OCI-LY7 (cell line): ENCODE results near the gene PPP2R3A. TPM values are rescaled to one million over a fixed set of nuclear protein-coding genes. Genes with fewer than 3 reads are reported as not detected.

Source experiments
- BruUV-seq: library from RNA; stranded (reverse); fragments of 400-500 nt; replicated peaks from 2 replicates; lab custom pipeline; 2021; lab: Mats Ljungman, UMichigan
- CTCF ChIA-PET: fragments of 300-600 bp; sonication (Branson Sonifier 250); formaldehyde crosslinking; loops from one replicate; lab custom pipeline; 2022; ENCODE audit warnings: antibody characterized with exemption; ENCODE audit not compliant: unreplicated experiment; lab: Charles Lee
- POLR2A ChIA-PET: fragments of 300-600 bp; sonication (Branson Sonifier 250); formaldehyde crosslinking; loops from one replicate; lab custom pipeline; 2022; ENCODE audit warnings: antibody characterized with exemption; lab: Charles Lee
- DNase-seq: peaks from one replicate; pipeline ENCODE4 v3.0.0-alpha.2; 2015; ENCODE audit warnings: low spot score
- H2AFZ ChIP-seq: fragments of 200-600 bp; sonication (generic), shearing (Covaris generic); 2 replicates; pipeline ENCODE4 v1.6.1; 2014; ENCODE audit warnings: mild to moderate bottlenecking, antibody characterized with exemption, low read length, moderate library complexity
- H3K27ac ChIP-seq: fragments of 200-600 bp; sonication (generic); 2 replicates; pipeline ENCODE4 v1.5.1; 2014; ENCODE audit warnings: mixed run types, low read depth, mild to moderate bottlenecking, moderate library complexity, low read length, inconsistent platforms; ENCODE audit not compliant: poor library complexity, severe bottlenecking
- H3K36me3 ChIP-seq: fragments of 200-600 bp; sonication (generic); 2 replicates; pipeline ENCODE4 v1.6.1; 2014; ENCODE audit warnings: mild to moderate bottlenecking, antibody characterized with exemption, low read length, moderate library complexity, mixed read lengths; ENCODE audit not compliant: insufficient read depth
- H3K4me1 ChIP-seq: fragments of 200-600 bp; sonication (generic); 2 replicates; pipeline ENCODE4 v1.5.1; 2014; ENCODE audit warnings: mild to moderate bottlenecking, low read length; ENCODE audit not compliant: insufficient read depth, poor library complexity, severe bottlenecking
- H3K4me2 ChIP-seq: fragments of 200-600 bp; sonication (generic); 2 replicates; pipeline ENCODE4 v1.6.1; 2014; ENCODE audit warnings: mild to moderate bottlenecking, low read length
- H3K4me3 ChIP-seq: fragments of 200-600 bp; sonication (generic); 2 replicates; pipeline ENCODE4 v1.5.1; 2014; ENCODE audit warnings: mild to moderate bottlenecking, low read depth, low read length; ENCODE audit not compliant: poor library complexity, severe bottlenecking
- H3K79me2 ChIP-seq: fragments of 200-600 bp; sonication (generic); 2 replicates; pipeline ENCODE4 v1.6.1; 2016; ENCODE audit warnings: low read depth, mild to moderate bottlenecking, low read length, moderate library complexity, mixed read lengths; ENCODE audit not compliant: insufficient read depth
- H3K9me2 ChIP-seq: fragments of 200-600 bp; sonication (generic); 2 replicates; pipeline ENCODE4 v1.6.1; 2016; ENCODE audit warnings: mild to moderate bottlenecking, low read length, mixed read lengths; ENCODE audit not compliant: insufficient read depth
- H3K9me3 ChIP-seq: fragments of 200-600 bp; sonication (generic); 2 replicates; pipeline ENCODE4 v1.6.1; 2014; ENCODE audit warnings: mild to moderate bottlenecking, mixed run types, low read length, mixed read lengths
- H4K20me1 ChIP-seq: fragments of 200-600 bp; sonication (generic); 2 replicates; pipeline ENCODE4 v1.6.1; 2014; ENCODE audit warnings: mild to moderate bottlenecking, antibody characterized with exemption, low read length, moderate library complexity, mixed read lengths; ENCODE audit not compliant: insufficient read depth
- EZH2phosphoT487 ChIP-seq: fragments of 200-600 bp; sonication (generic); IDR thresholded peaks from 2 replicates; pipeline ENCODE4 v1.6.1; 2018; ENCODE audit warnings: low read depth, borderline replicate concordance, mild to moderate bottlenecking, mixed run types, antibody characterized with exemption, low read length, moderate library complexity, mixed read lengths
- intact Hi-C: fragments of 100-400 bp; cut with micrococcal nuclease; formaldehyde crosslinking; loops from one replicate; pipeline ENCODE4 v1.10.0; 2022; ENCODE audit not compliant: unreplicated experiment
- total RNA-seq, 2 experiments: library from RNA; depleted of rRNA in 1 of 2; stranded (reverse); fragments of >200 nt in 1 of 2; shearing (Covaris generic) in 1 of 2; gene quantifications; 2 replicates each; pipeline ENCODE4 v1.2.3, GENCODE V29; 2014 to 2022
- TF ChIP-seq, protein P1 (sequence below): fragments of 200-600 bp; sonication (generic); conservative IDR thresholded peaks from 2 replicates; pipeline ENCODE4 v1.5.1; 2014; ENCODE audit warnings: mild to moderate bottlenecking, antibody characterized with exemption, low read length, moderate library complexity, mixed read lengths

PPP2R3A gene
- total RNA-seq, 2 experiments from 2014 or later: 0.22 to 0.27 TPM

- intact Hi-C loops: no loop called here
- peaks cover 39% of the 10 kb centered on the region for H3K36me3 ChIP-seq
- no peaks in the 10 kb centered on the region for H3K9me2 ChIP-seq
- DNase-seq: no peak
- peaks cover 64% of the 10 kb centered on the region for H4K20me1 ChIP-seq
- no TSS peak for BruUV-seq
- H2AFZ ChIP-seq: no peak overlapping the region
- peaks cover 100% of the 10 kb centered on the region for H3K79me2 ChIP-seq
- peaks cover 64% of the 10 kb centered on the region for H3K4me1 ChIP-seq
- CTCF ChIA-PET: no interaction called here
- H3K4me3 ChIP-seq: no peak overlapping the region
- H3K4me2 ChIP-seq: peak overlapping the region; percentile 84
- H3K9me3 ChIP-seq: peaks cover 5% of the 10 kb centered on the region; the same call in 1 of the 2 replicates
- H3K27ac ChIP-seq: no peak overlapping the region
- POLR2A ChIA-PET: interaction anchor here (0.5 to 2.4 kb wide), 4 partner anchors 10 to 451 kb away, joined by 3 to 14 read pairs (median 5); partner anchors contain the start of gene MSL2
- TF ChIP-seq, protein P1, sequence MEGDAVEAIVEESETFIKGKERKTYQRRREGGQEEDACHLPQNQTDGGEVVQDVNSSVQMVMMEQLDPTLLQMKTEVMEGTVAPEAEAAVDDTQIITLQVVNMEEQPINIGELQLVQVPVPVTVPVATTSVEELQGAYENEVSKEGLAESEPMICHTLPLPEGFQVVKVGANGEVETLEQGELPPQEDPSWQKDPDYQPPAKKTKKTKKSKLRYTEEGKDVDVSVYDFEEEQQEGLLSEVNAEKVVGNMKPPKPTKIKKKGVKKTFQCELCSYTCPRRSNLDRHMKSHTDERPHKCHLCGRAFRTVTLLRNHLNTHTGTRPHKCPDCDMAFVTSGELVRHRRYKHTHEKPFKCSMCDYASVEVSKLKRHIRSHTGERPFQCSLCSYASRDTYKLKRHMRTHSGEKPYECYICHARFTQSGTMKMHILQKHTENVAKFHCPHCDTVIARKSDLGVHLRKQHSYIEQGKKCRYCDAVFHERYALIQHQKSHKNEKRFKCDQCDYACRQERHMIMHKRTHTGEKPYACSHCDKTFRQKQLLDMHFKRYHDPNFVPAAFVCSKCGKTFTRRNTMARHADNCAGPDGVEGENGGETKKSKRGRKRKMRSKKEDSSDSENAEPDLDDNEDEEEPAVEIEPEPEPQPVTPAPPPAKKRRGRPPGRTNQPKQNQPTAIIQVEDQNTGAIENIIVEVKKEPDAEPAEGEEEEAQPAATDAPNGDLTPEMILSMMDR: no peak
- no peak for TF ChIP-seq EZH2phosphoT487
Measured at GRCh38 chr3:136186846-136187245, 221.3 kb downstream of the PPP2R3A start.

GRCh38 chr3:136187868-136188267, 222.3 kb downstream of the PPP2R3A start:
- Histone ChIP-seq H2AFZ (no peak overlapping the region), H3K79me2 (peaks cover 100% of the 10 kb centered on the region), H3K9me2 (no peaks in the 10 kb centered on the region), H3K4me3 (peak overlapping the region; percentile 12), H3K9me3 (peaks cover 5% of the 10 kb centered on the region; the same call in 1 of the 2 replicates), H3K4me2 (peak overlapping the region; percentile 84), H4K20me1 (peaks cover 71% of the 10 kb centered on the region), H3K27ac (no peak overlapping the region), H3K4me1 (peaks cover 62% of the 10 kb centered on the region), H3K36me3 (peaks cover 45% of the 10 kb centered on the region)
- no TSS peak for BruUV-seq
- ChIA-PET POLR2A (interaction anchor here (0.5 to 2.4 kb wide), 6 partner anchors 9 to 674 kb away, joined by 3 to 14 read pairs (median 6); partner anchors contain the start of genes MSL2 and NCK1), CTCF (interaction anchor here (0.5 kb wide), 1 partner anchor 88 kb away, joined by 4 read pairs; no protein-coding TSS in a partner anchor)
- no peak for DNase-seq
- intact Hi-C loops: no loop called here
- TF ChIP-seq EZH2phosphoT487: no peak
- TF ChIP-seq, protein P1: no peak

DNA sequence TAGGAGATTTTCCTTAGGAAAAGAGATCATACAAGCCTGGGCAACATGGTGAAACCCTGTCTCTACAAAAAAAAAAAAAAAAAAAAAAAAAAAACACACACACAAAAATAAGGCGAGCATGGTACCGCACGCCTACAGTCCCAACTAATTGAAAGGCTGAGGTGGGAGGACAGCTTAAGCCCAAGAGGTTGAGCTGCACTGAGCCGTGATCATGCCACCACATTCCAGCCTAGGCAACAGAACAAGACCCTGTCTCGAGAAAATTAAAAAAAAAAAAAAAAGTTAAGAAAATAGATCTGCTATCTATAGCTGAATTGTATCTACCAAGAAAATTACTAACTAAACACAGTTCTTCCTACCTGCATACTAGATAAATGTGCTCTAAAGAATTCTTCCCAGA, 223.5 kb downstream of the PPP2R3A start:
- Histone ChIP-seq H3K4me3 (peak overlapping the region; percentile 91), H3K9me2 (no peaks in the 10 kb centered on the region), H4K20me1 (peaks cover 77% of the 10 kb centered on the region), H3K36me3 (peaks cover 57% of the 10 kb centered on the region), H3K9me3 (peaks cover 5% of the 10 kb centered on the region; the same call in 1 of the 2 replicates), H3K4me2 (peak overlapping the region; percentile 84), H2AFZ (no peak overlapping the region), H3K4me1 (peaks cover 61% of the 10 kb centered on the region), H3K79me2 (peaks cover 100% of the 10 kb centered on the region), H3K27ac (no peak overlapping the region)
- no peak for DNase-seq
- POLR2A ChIA-PET: interaction anchor here (0.5 to 2.4 kb wide), 10 partner anchors 8 to 806 kb away, joined by 3 to 14 read pairs (median 4); partner anchors contain the start of gene MSL2
- intact Hi-C loops: no loop called here
- no TSS peak for BruUV-seq
- TF ChIP-seq EZH2phosphoT487: no peak
- TF ChIP-seq, protein P1: no peak
- CTCF ChIA-PET: no interaction called here
